IMR-90 (cell line): ENCODE results near the gene SRXN1. TPM values are rescaled to one million over a fixed set of nuclear protein-coding genes. Genes with fewer than 3 reads are reported as not detected.

ENCODE experiments used
- ATAC-seq: fragments of 200-7000 bp; cut with Tn5 transposase; 2 replicates; pipeline ENCODE4 v1.9.1; 2020; ENCODE audit warnings: low read depth, mild to moderate bottlenecking, moderate library complexity
- BruUV-seq: library from RNA; stranded (reverse); fragments of 400-500 nt; replicated peaks from 2 replicates; lab custom pipeline; 2021; lab: Mats Ljungman, UMichigan
- CTCF ChIA-PET: fragments of 300-600 bp; formaldehyde crosslinking; extraction: SDS; loops from one replicate; lab custom pipeline; 2021; ENCODE audit warnings: antibody characterized with exemption; lab: Yijun Ruan, JAX
- POLR2A ChIA-PET: fragments of 300-600 bp; sonication (Branson Sonifier 250); formaldehyde crosslinking; loops from one replicate; lab custom pipeline; 2022; ENCODE audit warnings: antibody characterized with exemption; ENCODE audit not compliant: unreplicated experiment; lab: Charles Lee
- DNase-seq: peaks from one replicate; pipeline ENCODE4 v3.0.0; 2013
- H2AFZ ChIP-seq: replicated peaks from 2 replicates; pipeline ENCODE3; 2013; ENCODE audit warnings: low read length, mild to moderate bottlenecking; ENCODE audit not compliant: poor library complexity
- H2AK5ac ChIP-seq: 2 replicates; pipeline ENCODE4 v1.6.1; 2013; ENCODE audit warnings: low read depth, low read length, inconsistent platforms
- H2AK9ac ChIP-seq: replicated peaks from 2 replicates; pipeline ENCODE3; 2013; ENCODE audit warnings: mild to moderate bottlenecking, low read depth, low read length, moderate library complexity; ENCODE audit not compliant: poor library complexity
- H2BK120ac ChIP-seq: 2 replicates; pipeline ENCODE4 v1.6.1; 2013; ENCODE audit warnings: low read depth, low read length, inconsistent platforms
- H2BK15ac ChIP-seq: 3 replicates; pipeline ENCODE4 v1.6.1; 2013; ENCODE audit warnings: low read depth, low read length, inconsistent platforms
- H2BK20ac ChIP-seq: 2 replicates; pipeline ENCODE4 v1.6.1; 2013; ENCODE audit warnings: low read depth, mild to moderate bottlenecking, inconsistent platforms, low read length, moderate library complexity
- H2BK5ac ChIP-seq: 2 replicates; pipeline ENCODE4 v1.6.1; 2013; ENCODE audit warnings: mild to moderate bottlenecking, low read depth, low read length, inconsistent platforms; ENCODE audit not compliant: poor library complexity, severe bottlenecking
- H3K14ac ChIP-seq: replicated peaks from 2 replicates; pipeline ENCODE4 v1.6.1; 2013; ENCODE audit warnings: low read depth, low read length, inconsistent platforms
- H3K18ac ChIP-seq: 2 replicates; pipeline ENCODE4 v1.6.1; 2013; ENCODE audit warnings: low read depth, low read length, control low read depth
- H3K23ac ChIP-seq: 2 replicates; pipeline ENCODE4 v1.6.1; 2013; ENCODE audit warnings: low read depth, low read length, inconsistent platforms
- H3K27ac ChIP-seq: 2 replicates; pipeline ENCODE4 v1.5.1; 2013; ENCODE audit warnings: mild to moderate bottlenecking, control low read depth, low read length; ENCODE audit not compliant: insufficient read depth
- H3K27me3 ChIP-seq: 2 replicates; pipeline ENCODE4 v1.6.1; 2013; ENCODE audit warnings: low read length; ENCODE audit not compliant: control insufficient read depth, insufficient read depth
- H3K36me3 ChIP-seq: 2 replicates; pipeline ENCODE4 v1.6.1; 2013; ENCODE audit warnings: low read length, mixed read lengths; ENCODE audit not compliant: control insufficient read depth, insufficient read depth
- H3K4ac ChIP-seq: 2 replicates; pipeline ENCODE4 v1.6.1; 2013; ENCODE audit warnings: low read depth, low read length, inconsistent platforms
- H3K4me1 ChIP-seq: 2 replicates; pipeline ENCODE4 v1.6.1; 2013; ENCODE audit warnings: low read length, mixed read lengths; ENCODE audit not compliant: control insufficient read depth, insufficient read depth
- H3K4me2 ChIP-seq: 2 replicates; pipeline ENCODE4 v1.6.1; 2013; ENCODE audit warnings: low read depth, mild to moderate bottlenecking, control low read depth, low read length, moderate library complexity
- H3K4me3 ChIP-seq: 2 replicates; pipeline ENCODE4 v1.5.1; 2013; ENCODE audit warnings: low read depth, mild to moderate bottlenecking, control low read depth, low read length, moderate library complexity; ENCODE audit not compliant: insufficient read depth
- H3K56ac ChIP-seq: 2 replicates; pipeline ENCODE4 v1.6.1; 2013; ENCODE audit warnings: low read length, inconsistent platforms; ENCODE audit not compliant: insufficient read depth; ENCODE audit errors: extremely low read depth
- H3K79me1 ChIP-seq, 2 experiments: 2 replicates each; pipeline ENCODE4 v1.6.1; 2013; ENCODE audit warnings: low read length in 2 of 2, inconsistent platforms in 1 of 2, low read depth in 1 of 2
- H3K9ac ChIP-seq: 2 replicates; pipeline ENCODE4 v1.6.1; 2013; ENCODE audit warnings: low read depth, low read length, control low read depth
- H3K9me1 ChIP-seq: 2 replicates; pipeline ENCODE4 v1.6.1; 2013; ENCODE audit warnings: low read length, inconsistent platforms; ENCODE audit not compliant: insufficient read depth
- H3K9me3 ChIP-seq: 2 replicates; pipeline ENCODE4 v1.6.1; 2013; ENCODE audit warnings: low read length; ENCODE audit not compliant: control insufficient read depth, insufficient read depth
- H4K20me1 ChIP-seq: 2 replicates; pipeline ENCODE4 v1.6.1; 2013; ENCODE audit warnings: low read length, inconsistent platforms; ENCODE audit not compliant: insufficient read depth
- H4K5ac ChIP-seq: 2 replicates; pipeline ENCODE4 v1.6.1; 2013; ENCODE audit warnings: mild to moderate bottlenecking, low read depth, low read length, control low read depth
- H4K8ac ChIP-seq, 2 experiments: 2 replicates each; pipeline ENCODE4 v1.6.1; 2013; ENCODE audit warnings: low read depth in 2 of 2, low read length in 2 of 2, control low read depth in 1 of 2, inconsistent platforms in 1 of 2
- H4K91ac ChIP-seq: 2 replicates; pipeline ENCODE4 v1.6.1; 2013; ENCODE audit warnings: low read depth, low read length, inconsistent platforms; ENCODE audit not compliant: insufficient read depth
- BHLHE40 ChIP-seq: fragments of 150-350 bp; IDR thresholded peaks from 2 replicates; pipeline ENCODE4 v1.6.1; 2016; ENCODE audit warnings: mild to moderate bottlenecking, low read depth, low read length
- CEBPB ChIP-seq: IDR thresholded peaks from 2 replicates; pipeline ENCODE4 v1.6.1; 2012; ENCODE audit warnings: low read depth, low read length, improper control_type of control experiment
- ELK1 ChIP-seq: fragments of 150-350 bp; IDR thresholded peaks from 2 replicates; pipeline ENCODE4 v1.6.1; 2016; ENCODE audit warnings: low read depth, mild to moderate bottlenecking, low read length, moderate library complexity, borderline replicate concordance
- FOS ChIP-seq: fragments of 150-350 bp; IDR thresholded peaks from 2 replicates; pipeline ENCODE4 v1.6.1; 2016; ENCODE audit warnings: low read depth, low read length
- MAFK ChIP-seq: IDR thresholded peaks from 2 replicates; pipeline ENCODE4 v1.6.1; 2012; ENCODE audit warnings: low read depth, low read length, improper control_type of control experiment
- MAZ ChIP-seq: IDR thresholded peaks from 2 replicates; pipeline ENCODE4 v1.6.1; 2012; ENCODE audit warnings: low read depth, mild to moderate bottlenecking, low read length, improper control_type of control experiment, moderate library complexity, borderline replicate concordance
- NFE2L2 ChIP-seq: fragments of 150-350 bp; IDR thresholded peaks from 2 replicates; pipeline ENCODE4 v1.6.1; 2016; ENCODE audit warnings: low read depth, mild to moderate bottlenecking, low read length
- RAD21 ChIP-seq: IDR thresholded peaks from 2 replicates; pipeline ENCODE4 v1.6.1; 2012; ENCODE audit warnings: low read length, improper control_type of control experiment
- RCOR1 ChIP-seq: IDR thresholded peaks from 2 replicates; pipeline ENCODE4 v1.6.1; 2012; ENCODE audit warnings: mild to moderate bottlenecking, low read length, improper control_type of control experiment; ENCODE audit not compliant: insufficient replicate concordance
- RFX5 ChIP-seq: IDR thresholded peaks from 2 replicates; pipeline ENCODE4 v1.8.0; 2012; ENCODE audit warnings: low read depth, mild to moderate bottlenecking, low read length, moderate library complexity
- WGBS, 2 experiments: methylation state at CpG; one replicate each; pipeline versions ENCODE4 v1.1.5 to v1.1.7; 2013; ENCODE audit warnings: missing lambda C conversion rate in 2 of 2; ENCODE audit not compliant: insufficient read length in 1 of 2; ENCODE audit errors: extremely low coverage in 2 of 2; 5-methylcytosine and 5-hydroxymethylcytosine counted together
- dilution Hi-C: fragments of 300-500 bp; cut with HindIII; formaldehyde crosslinking; loops from one replicate; pipeline ENCODE4 v1.14.3; 2018; ENCODE audit warnings: low sequenced_read_pairs; ENCODE audit not compliant: unreplicated experiment
- in situ Hi-C: fragments of 300-500 bp; cut with MboI; formaldehyde crosslinking; loops from 3 replicates; pipeline ENCODE4 v1.14.3; 2019; ENCODE audit warnings: low sequenced_read_pairs, inconsistent platforms, mixed read lengths
- intact Hi-C: fragments of 100-400 bp; cut with micrococcal nuclease; formaldehyde crosslinking; loops from 2 replicates; pipeline ENCODE4 v1.10.0; 2022
- polyA plus RNA-seq, 3 experiments: library from polyadenylated mRNA; depleted of rRNA; stranded (reverse); fragments of >200 nt; gene quantifications; 2 replicates each; pipeline ENCODE4 v1.2.3, GENCODE V29; 2012; ENCODE audit warnings: low replicate concordance in 1 of 3
- total RNA-seq: library from RNA; depleted of rRNA; stranded (reverse); fragments of >200 nt; gene quantifications from 2 replicates; pipeline ENCODE4 v1.2.3, GENCODE V29; 2012

The SRXN1 gene
- total and polyA plus RNA-seq, 2 of the 4 experiments (the other 2 are of a cell fraction), result 51.2 to 71.2 TPM

- Histone ChIP-seq H4K91ac (no peak overlapping the region), H3K14ac (no peak overlapping the region), H3K56ac (no peak overlapping the region), H4K5ac (no peak overlapping the region), H3K9me3 (no peaks in the 10 kb centered on the region), H2AK9ac (no peak overlapping the region), H3K4ac (no peak overlapping the region), H2BK5ac (no peak overlapping the region), H3K27me3 (peaks cover 41% of the 10 kb centered on the region), H2AFZ (no peak overlapping the region), H3K4me3 (no peak overlapping the region), H3K4me2 (no peak overlapping the region), H3K79me1 (no peaks in the 10 kb centered on the region), H3K36me3 (no peaks in the 10 kb centered on the region), H2BK15ac (no peak overlapping the region), H3K18ac (no peak overlapping the region), H4K8ac (no peak overlapping the region), H2AK5ac (no peak overlapping the region), H3K23ac (no peak overlapping the region), H3K27ac (no peak overlapping the region), H3K9me1 (no peaks in the 10 kb centered on the region), H2BK120ac (no peak overlapping the region), H3K9ac (no peak overlapping the region), H2BK20ac (no peak overlapping the region), H3K4me1 (no peaks in the 10 kb centered on the region), H4K20me1 (no peaks in the 10 kb centered on the region)
- dilution Hi-C loops, result no loop called here
- in situ Hi-C loops, result no loop called here
- no TSS peak for BruUV-seq
- intact Hi-C loops, result no loop called here
- no peak for TF ChIP-seq RAD21
- TF ChIP-seq CEBPB, result no peak
- TF ChIP-seq RFX5, result no peak
- TF ChIP-seq MAZ, result no peak
- TF ChIP-seq RCOR1, result no peak
- no peak for TF ChIP-seq MAFK
- no peak for TF ChIP-seq NFE2L2
- no peak for TF ChIP-seq ELK1
- no peak for TF ChIP-seq BHLHE40
- TF ChIP-seq FOS, result no peak
- ChIA-PET POLR2A (no interaction called here), CTCF (interaction anchor here (1.1 kb wide), 1 partner anchor 31 kb away, joined by 3 read pairs; no protein-coding TSS in a partner anchor)
- ATAC-seq (no peak), DNase-seq (no peak)
- no CpG with 5 or more reads among the region's 7 CpGs for WGBS, 2 experiments
Measured at GRCh38 chr20:635893-636338, 17.1 kb downstream of the SRXN1 start.
